Measurements from ENCODE around the gene NID1.

NID1 gene

GRCh38 chr1:236064674-236065508 is at the start of gene NID1:
TSS of gene NID1 (minus strand) at chr1:236065090. CDS start at chr1:236065079, 11 bp downstream.
- peak; percentile 50 for DNase-seq (ENCODE audit: low read depth, low spot score)
- H3K4me1 ChIP-seq (ENCODE audit: control insufficient read depth, insufficient read depth, low read length), result no peaks in the 10 kb centered on the region
- no peak within 1 kb of the TSS for H3K27ac ChIP-seq (ENCODE audit: low read length)
- peaks cover 8% of the 10 kb centered on the region; the same call in 1 of the 2 replicates for H3K27me3 ChIP-seq (ENCODE audit: control insufficient read depth, insufficient read depth, low read length)
- no CpG with 5 or more reads among the region's 100 CpGs for WGBS (ENCODE audit: insufficient coverage, insufficient read length)
- H3K4me3 ChIP-seq (ENCODE audit: low read length), result peak within 1 kb of the TSS; percentile 77
- H3K36me3 ChIP-seq (ENCODE audit: control insufficient read depth, insufficient read depth, low read length), result no peaks in the 10 kb centered on the region
- no peaks in the 10 kb centered on the region for H3K9me3 ChIP-seq (ENCODE audit: control insufficient read depth, insufficient read depth, low read length)

GRCh38 chr1:236114076-236114747 is 49.3 kb upstream of the NID1 start:
- no peak for DNase-seq (ENCODE audit: low read depth, low spot score)
- Histone ChIP-seq H3K4me1 (ENCODE audit: control insufficient read depth, insufficient read depth, low read length) (no peaks in the 10 kb centered on the region), H3K27ac (ENCODE audit: low read length) (no peak overlapping the region), H3K27me3 (ENCODE audit: control insufficient read depth, insufficient read depth, low read length) (no peaks in the 10 kb centered on the region), H3K9me3 (ENCODE audit: control insufficient read depth, insufficient read depth, low read length) (no peaks in the 10 kb centered on the region), H3K36me3 (ENCODE audit: control insufficient read depth, insufficient read depth, low read length) (no peaks in the 10 kb centered on the region), H3K4me3 (ENCODE audit: low read length) (no peak overlapping the region)
- WGBS (ENCODE audit: insufficient coverage, insufficient read length), result no CpG with 5 or more reads among the region's 5 CpGs

- no CpG with 5 or more reads among the region's 15 CpGs for WGBS (ENCODE audit: insufficient coverage, insufficient read length)
- no peaks in the 10 kb centered on the region for H3K4me1 ChIP-seq (ENCODE audit: control insufficient read depth, insufficient read depth, low read length)
- H3K27me3 ChIP-seq (ENCODE audit: control insufficient read depth, insufficient read depth, low read length), result no peaks in the 10 kb centered on the region
- H3K9me3 ChIP-seq (ENCODE audit: control insufficient read depth, insufficient read depth, low read length), result no peaks in the 10 kb centered on the region
- H3K27ac ChIP-seq (ENCODE audit: low read length), result no peak overlapping the region
- H3K4me3 ChIP-seq (ENCODE audit: low read length), result no peak overlapping the region
- H3K36me3 ChIP-seq (ENCODE audit: control insufficient read depth, insufficient read depth, low read length), result no peaks in the 10 kb centered on the region
- no peak for DNase-seq (ENCODE audit: low read depth, low spot score)
These were observed 48.6 kb upstream of the NID1 start for GRCh38 chr1:236113324-236114032.

- Histone ChIP-seq H3K4me1 (ENCODE audit: control insufficient read depth, insufficient read depth, low read length) (no peaks in the 10 kb centered on the region), H3K4me3 (ENCODE audit: low read length) (no peak overlapping the region), H3K36me3 (ENCODE audit: control insufficient read depth, insufficient read depth, low read length) (no peaks in the 10 kb centered on the region), H3K27me3 (ENCODE audit: control insufficient read depth, insufficient read depth, low read length) (no peaks in the 10 kb centered on the region), H3K27ac (ENCODE audit: low read length) (no peak overlapping the region), H3K9me3 (ENCODE audit: control insufficient read depth, insufficient read depth, low read length) (no peaks in the 10 kb centered on the region)
- no peak for DNase-seq (ENCODE audit: low read depth, low spot score)
- WGBS (ENCODE audit: insufficient coverage, insufficient read length), result no CpG with 5 or more reads among the region's 6 CpGs
These were observed 47.4 kb upstream of the NID1 start for GRCh38 chr1:236112332-236112627.

- H3K4me3 ChIP-seq (ENCODE audit: low read length), result no peak overlapping the region
- no peaks in the 10 kb centered on the region for H3K4me1 ChIP-seq (ENCODE audit: control insufficient read depth, insufficient read depth, low read length)
- H3K9me3 ChIP-seq (ENCODE audit: control insufficient read depth, insufficient read depth, low read length), result no peaks in the 10 kb centered on the region
- no peaks in the 10 kb centered on the region for H3K36me3 ChIP-seq (ENCODE audit: control insufficient read depth, insufficient read depth, low read length)
- no peak for DNase-seq (ENCODE audit: low read depth, low spot score)
- no peaks in the 10 kb centered on the region for H3K27me3 ChIP-seq (ENCODE audit: control insufficient read depth, insufficient read depth, low read length)
- WGBS (ENCODE audit: insufficient coverage, insufficient read length), result no CpG with 5 or more reads among the region's 17 CpGs
- no peak overlapping the region for H3K27ac ChIP-seq (ENCODE audit: low read length)
These were observed 46.8 kb upstream of the NID1 start for GRCh38 chr1:236111527-236112331.

GRCh38 chr1:236110137-236110536 is 45.2 kb upstream of the NID1 start:
- no peaks in the 10 kb centered on the region for H3K27me3 ChIP-seq (ENCODE audit: control insufficient read depth, insufficient read depth, low read length)
- no peak for DNase-seq (ENCODE audit: low read depth, low spot score)
- H3K27ac ChIP-seq (ENCODE audit: low read length), result no peak overlapping the region
- no CpG with 5 or more reads among the region's 13 CpGs for WGBS (ENCODE audit: insufficient coverage, insufficient read length)
- no peaks in the 10 kb centered on the region for H3K9me3 ChIP-seq (ENCODE audit: control insufficient read depth, insufficient read depth, low read length)
- H3K36me3 ChIP-seq (ENCODE audit: control insufficient read depth, insufficient read depth, low read length), result no peaks in the 10 kb centered on the region
- H3K4me3 ChIP-seq (ENCODE audit: low read length), result no peak overlapping the region
- H3K4me1 ChIP-seq (ENCODE audit: control insufficient read depth, insufficient read depth, low read length), result no peaks in the 10 kb centered on the region

- Histone ChIP-seq H3K27me3 (ENCODE audit: control insufficient read depth, insufficient read depth, low read length) (no peaks in the 10 kb centered on the region), H3K4me1 (ENCODE audit: control insufficient read depth, insufficient read depth, low read length) (no peaks in the 10 kb centered on the region; the same call in 1 of the 2 replicates), H3K4me3 (ENCODE audit: low read length) (no peak overlapping the region), H3K9me3 (ENCODE audit: control insufficient read depth, insufficient read depth, low read length) (no peaks in the 10 kb centered on the region), H3K36me3 (ENCODE audit: control insufficient read depth, insufficient read depth, low read length) (no peaks in the 10 kb centered on the region), H3K27ac (ENCODE audit: low read length) (no peak overlapping the region)
- WGBS (ENCODE audit: insufficient coverage, insufficient read length), result no CpG with 5 or more reads among the region's 7 CpGs
- DNase-seq (ENCODE audit: low read depth, low spot score), result no peak
These were observed 43.2 kb upstream of the NID1 start for GRCh38 chr1:236108027-236108648.

- Histone ChIP-seq H3K36me3 (ENCODE audit: control insufficient read depth, insufficient read depth, low read length) (no peaks in the 10 kb centered on the region), H3K27me3 (ENCODE audit: control insufficient read depth, insufficient read depth, low read length) (no peaks in the 10 kb centered on the region), H3K9me3 (ENCODE audit: control insufficient read depth, insufficient read depth, low read length) (no peaks in the 10 kb centered on the region), H3K4me3 (ENCODE audit: low read length) (no peak overlapping the region), H3K27ac (ENCODE audit: low read length) (no peak overlapping the region), H3K4me1 (ENCODE audit: control insufficient read depth, insufficient read depth, low read length) (no peaks in the 10 kb centered on the region; the same call in 1 of the 2 replicates)
- DNase-seq (ENCODE audit: low read depth, low spot score), result no peak
- no CpG with 5 or more reads among the region's 9 CpGs for WGBS (ENCODE audit: insufficient coverage, insufficient read length)
These were observed 42.4 kb upstream of the NID1 start for GRCh38 chr1:236107121-236107907.

- WGBS (ENCODE audit: insufficient coverage, insufficient read length), result no CpG with 5 or more reads among the region's 13 CpGs
- Histone ChIP-seq H3K27ac (ENCODE audit: low read length) (no peak overlapping the region), H3K4me3 (ENCODE audit: low read length) (no peak overlapping the region)
These were observed 38.8 kb upstream of the NID1 start for GRCh38 chr1:236103646-236104218.

More at GRCh38 chr1:236103646-236104218, 38.8 kb upstream of the NID1 start:
- no peaks in the 10 kb centered on the region for H3K9me3 ChIP-seq (ENCODE audit: control insufficient read depth, insufficient read depth, low read length)
- DNase-seq (ENCODE audit: low read depth, low spot score), result no peak
- no peaks in the 10 kb centered on the region; the same call in 1 of the 2 replicates for H3K4me1 ChIP-seq (ENCODE audit: control insufficient read depth, insufficient read depth, low read length)
- H3K36me3 ChIP-seq (ENCODE audit: control insufficient read depth, insufficient read depth, low read length), result no peaks in the 10 kb centered on the region
- no peaks in the 10 kb centered on the region for H3K27me3 ChIP-seq (ENCODE audit: control insufficient read depth, insufficient read depth, low read length)

Data from iPS DF 6.9 (cell line).